CD4-positive, alpha-beta T cell treated with Interleukin-6 for 4 hours (primary cell): Measurements from ENCODE around the gene TRDMT1.
"Not testable (repeated sequence)": the region's sequence is repeated elsewhere in the genome, so short reads cannot be mapped to it uniquely, and the experiment has no call there.

Experiments used
- DNase-seq: peaks from one replicate; pipeline ENCODE4 v3.0.0-alpha.2; 2020; ENCODE audit warnings: mixed read lengths

Gene TRDMT1

GRCh38 chr10:17126327-17126726 lies 75.1 kb downstream of the TRDMT1 start:
- no peak for DNase-seq

GRCh38 chr10:17125206-17125893 lies 76.1 kb downstream of the TRDMT1 start:
- no peak for DNase-seq

- no peak for DNase-seq
Measured at GRCh38 chr10:17123961-17124360, 77.5 kb downstream of the TRDMT1 start.

GRCh38 chr10:17122726-17123661 lies 78.5 kb downstream of the TRDMT1 start:
- no peak for DNase-seq

- no peak for DNase-seq
Measured at GRCh38 chr10:17122052-17122451, 79.4 kb downstream of the TRDMT1 start.

- DNase-seq: no peak
Measured at GRCh38 chr10:17120694-17121093, 80.8 kb downstream of the TRDMT1 start.

- no peak for DNase-seq
Measured at GRCh38 chr10:17119845-17120244, 81.6 kb downstream of the TRDMT1 start.

- no peak for DNase-seq
Measured at GRCh38 chr10:17116193-17116592, 85.3 kb downstream of the TRDMT1 start.

- no peak for DNase-seq
Measured at GRCh38 chr10:17115683-17116082, 85.8 kb downstream of the TRDMT1 start.

- DNase-seq: not testable (repeated sequence)
Measured at GRCh38 chr10:17114878-17115444, 86.5 kb downstream of the TRDMT1 start.

- DNase-seq: peak; percentile 15
Measured at GRCh38 chr10:17113889-17114540, 87.5 kb downstream of the TRDMT1 start.

- DNase-seq: no peak
Measured at GRCh38 chr10:17113346-17113745, 88.1 kb downstream of the TRDMT1 start.

- no peak for DNase-seq
Measured at GRCh38 chr10:17112566-17112965, 88.9 kb downstream of the TRDMT1 start.

GRCh38 chr10:17109475-17110207 lies 91.8 kb downstream of the TRDMT1 start:
- DNase-seq: peak; percentile 12

GRCh38 chr10:17109046-17109445 lies 92.4 kb downstream of the TRDMT1 start:
- no peak for DNase-seq

- no peak for DNase-seq
Measured at GRCh38 chr10:17106991-17107390, 94.5 kb downstream of the TRDMT1 start.

GRCh38 chr10:17101910-17102266 lies 99.6 kb downstream of the TRDMT1 start:
- DNase-seq: no peak

- DNase-seq: no peak
Measured at GRCh38 chr10:17101257-17101909, 100.1 kb downstream of the TRDMT1 start.

GRCh38 chr10:17100586-17100985 lies 100.9 kb downstream of the TRDMT1 start:
- DNase-seq: no peak

GRCh38 chr10:17098012-17098411 lies 103.5 kb downstream of the TRDMT1 start:
- no peak for DNase-seq
